ENCODE measurements around the gene CDH13.

Gene CDH13

GRCh38 chr16:82628711-82629110 is 1.9 kb downstream of the CDH13 start:
- DNase-seq = no peak

GRCh38 chr16:82629441-82630027 is 2.8 kb downstream of the CDH13 start:
- no peak for DNase-seq

- DNase-seq = no peak
Observed at GRCh38 chr16:82630219-82630618, 3.5 kb downstream of the CDH13 start.

- no peak for DNase-seq
Observed at GRCh38 chr16:82630688-82631087, 3.9 kb downstream of the CDH13 start.

GRCh38 chr16:82631701-82632685 is 5.2 kb downstream of the CDH13 start:
- DNase-seq = no peak

- DNase-seq = no peak
Observed at GRCh38 chr16:82633964-82634600, 7.3 kb downstream of the CDH13 start.

GRCh38 chr16:82634955-82635610 is 8.3 kb downstream of the CDH13 start:
- DNase-seq = no peak

- no peak for DNase-seq
Observed at GRCh38 chr16:82636485-82636884, 9.7 kb downstream of the CDH13 start.

GRCh38 chr16:82636958-82637357 is 10.2 kb downstream of the CDH13 start:
- DNase-seq = no peak

- DNase-seq = no peak
Observed at GRCh38 chr16:82638095-82638798, 11.5 kb downstream of the CDH13 start.

- no peak for DNase-seq
Observed at GRCh38 chr16:82639263-82639662, 12.5 kb downstream of the CDH13 start.

GRCh38 chr16:82639666-82640336 is 13.0 kb downstream of the CDH13 start:
- peak; percentile 50 for DNase-seq

- DNase-seq = no peak
Observed at GRCh38 chr16:82641336-82641984, 14.7 kb downstream of the CDH13 start.

- no peak for DNase-seq
Observed at GRCh38 chr16:82643136-82643535, 16.4 kb downstream of the CDH13 start.

GRCh38 chr16:82643936-82644630 is 17.3 kb downstream of the CDH13 start:
- DNase-seq = no peak

- DNase-seq = no peak
Observed at GRCh38 chr16:82646504-82646903, 19.7 kb downstream of the CDH13 start.

- no peak for DNase-seq
Observed at GRCh38 chr16:82649766-82650165, 23.0 kb downstream of the CDH13 start.

GRCh38 chr16:82650804-82651203 is 24.0 kb downstream of the CDH13 start:
- DNase-seq = no peak

GRCh38 chr16:82651921-82652601 is 25.3 kb downstream of the CDH13 start:
- DNase-seq = no peak

GRCh38 chr16:82652826-82653225 is 26.1 kb downstream of the CDH13 start:
- DNase-seq = no peak
